ENCODE results near the gene ABCB8. TPM values are rescaled to one million over a fixed set of nuclear protein-coding genes. Genes with fewer than 3 reads are reported as not detected.
A peak's percentile ranks its signal among the peaks of the same experiment; 100 is the strongest.

ABCB8 gene
- total RNA-seq, 1 experiment from 2014 or later = 29.7 TPM

GRCh38 chr7:151045262-151045661 lies 17.0 kb downstream of the ABCB8 start:
- no peak overlapping the region for H3K4me3 ChIP-seq (ENCODE audit: insufficient read depth, low read depth, low read length)
- H3K36me3 ChIP-seq (replicated peaks; ENCODE audit: control insufficient read depth, insufficient read depth, low read length) = no peaks in the 10 kb centered on the region; the same call in 1 of the 2 replicates
- DNase-seq = no peak
- H3K27me3 ChIP-seq (ENCODE audit: control insufficient read depth, insufficient read depth, low read length) = peaks cover 6% of the 10 kb centered on the region

GRCh38 chr7:151045967-151046366 lies 17.7 kb downstream of the ABCB8 start:
- Histone ChIP-seq H3K4me3 (ENCODE audit: insufficient read depth, low read depth, low read length) (no peak overlapping the region), H3K27me3 (ENCODE audit: control insufficient read depth, insufficient read depth, low read length) (peaks cover 12% of the 10 kb centered on the region), H3K36me3 (replicated peaks; ENCODE audit: control insufficient read depth, insufficient read depth, low read length) (no peaks in the 10 kb centered on the region; the same call in 1 of the 2 replicates)
- DNase-seq = no peak

GRCh38 chr7:151046603-151047573 lies 18.6 kb downstream of the ABCB8 start:
- Histone ChIP-seq H3K27me3 (ENCODE audit: control insufficient read depth, insufficient read depth, low read length) (peaks cover 17% of the 10 kb centered on the region), H3K4me3 (ENCODE audit: insufficient read depth, low read depth, low read length) (no peak overlapping the region), H3K36me3 (replicated peaks; ENCODE audit: control insufficient read depth, insufficient read depth, low read length) (no peaks in the 10 kb centered on the region; the same call in 1 of the 2 replicates)
- no peak for DNase-seq

GRCh38 chr7:151047976-151048815 lies 19.9 kb downstream of the ABCB8 start, which contains the start of gene ASIC3:
ASIC3 (plus strand) TSS chr7:151048531; CDS start chr7:151048886, 355 bp downstream.
- no peak for DNase-seq
- H3K4me3 ChIP-seq (ENCODE audit: insufficient read depth, low read depth, low read length) = no peak within 1 kb of the TSS
- H3K36me3 ChIP-seq (replicated peaks; ENCODE audit: control insufficient read depth, insufficient read depth, low read length) = no peaks in the 10 kb centered on the region
- H3K27me3 ChIP-seq (ENCODE audit: control insufficient read depth, insufficient read depth, low read length) = peaks cover 18% of the 10 kb centered on the region

GRCh38 chr7:151048911-151049463 lies 20.7 kb downstream of the ABCB8 start:
- Histone ChIP-seq H3K27me3 (ENCODE audit: control insufficient read depth, insufficient read depth, low read length) (peaks cover 18% of the 10 kb centered on the region), H3K36me3 (replicated peaks; ENCODE audit: control insufficient read depth, insufficient read depth, low read length) (no peaks in the 10 kb centered on the region), H3K4me3 (ENCODE audit: insufficient read depth, low read depth, low read length) (no peak overlapping the region)
- no peak for DNase-seq

- DNase-seq = peak; percentile 95
- H3K27me3 ChIP-seq (ENCODE audit: control insufficient read depth, insufficient read depth, low read length) = peaks cover 18% of the 10 kb centered on the region
- H3K4me3 ChIP-seq (ENCODE audit: insufficient read depth, low read depth, low read length) = peak overlapping the region; percentile 10; the same call in 1 of the 2 replicates
- no peaks in the 10 kb centered on the region for H3K36me3 ChIP-seq (replicated peaks; ENCODE audit: control insufficient read depth, insufficient read depth, low read length)
These were observed 22.9 kb downstream of the ABCB8 start for GRCh38 chr7:151051108-151051507.

GRCh38 chr7:151053096-151053495 lies 24.8 kb downstream of the ABCB8 start:
- Histone ChIP-seq H3K36me3 (replicated peaks; ENCODE audit: control insufficient read depth, insufficient read depth, low read length) (no peaks in the 10 kb centered on the region), H3K4me3 (ENCODE audit: insufficient read depth, low read depth, low read length) (no peak overlapping the region), H3K27me3 (ENCODE audit: control insufficient read depth, insufficient read depth, low read length) (peaks cover 22% of the 10 kb centered on the region)
- no peak for DNase-seq

- no peak overlapping the region for H3K4me3 ChIP-seq (ENCODE audit: insufficient read depth, low read depth, low read length)
- no peak for DNase-seq
- peaks cover 22% of the 10 kb centered on the region for H3K27me3 ChIP-seq (ENCODE audit: control insufficient read depth, insufficient read depth, low read length)
- no peaks in the 10 kb centered on the region for H3K36me3 ChIP-seq (replicated peaks; ENCODE audit: control insufficient read depth, insufficient read depth, low read length)
These were observed 25.5 kb downstream of the ABCB8 start for GRCh38 chr7:151053751-151054150.

- no peak for DNase-seq
- H3K4me3 ChIP-seq (ENCODE audit: insufficient read depth, low read depth, low read length) = no peak overlapping the region
- no peaks in the 10 kb centered on the region for H3K36me3 ChIP-seq (replicated peaks; ENCODE audit: control insufficient read depth, insufficient read depth, low read length)
These were observed 28.0 kb downstream of the ABCB8 start for GRCh38 chr7:151056283-151056665.

GRCh38 chr7:151056666-151057505 lies 28.6 kb downstream of the ABCB8 start:
- peak overlapping the region; percentile 84 for H3K4me3 ChIP-seq (ENCODE audit: insufficient read depth, low read depth, low read length)
- no peaks in the 10 kb centered on the region for H3K36me3 ChIP-seq (replicated peaks; ENCODE audit: control insufficient read depth, insufficient read depth, low read length)
- peaks cover 7% of the 10 kb centered on the region for H3K27me3 ChIP-seq (ENCODE audit: control insufficient read depth, insufficient read depth, low read length)
- peak; percentile 89 for DNase-seq

More at GRCh38 chr7:151056283-151056665, 28.0 kb downstream of the ABCB8 start:
- H3K27me3 ChIP-seq (ENCODE audit: control insufficient read depth, insufficient read depth, low read length) = peaks cover 11% of the 10 kb centered on the region

- Histone ChIP-seq H3K27me3 (ENCODE audit: control insufficient read depth, insufficient read depth, low read length) (peaks cover 7% of the 10 kb centered on the region), H3K4me3 (ENCODE audit: insufficient read depth, low read depth, low read length) (peak within 1 kb of the TSS; percentile 84), H3K36me3 (replicated peaks; ENCODE audit: control insufficient read depth, insufficient read depth, low read length) (no peaks in the 10 kb centered on the region)
- no peak for DNase-seq
These were observed 29.3 kb downstream of the ABCB8 start, which contains the start of gene CDK5 for GRCh38 chr7:151057506-151057988. CDK5 (minus strand) TSS chr7:151057897; CDS start chr7:151057848, 49 bp downstream.

GRCh38 chr7:151057989-151058780 lies 29.9 kb downstream of the ABCB8 start:
- Histone ChIP-seq H3K4me3 (ENCODE audit: insufficient read depth, low read depth, low read length) (peak overlapping the region; percentile 84), H3K36me3 (replicated peaks; ENCODE audit: control insufficient read depth, insufficient read depth, low read length) (no peaks in the 10 kb centered on the region), H3K27me3 (ENCODE audit: control insufficient read depth, insufficient read depth, low read length) (peaks cover 7% of the 10 kb centered on the region)
- peak; percentile 99 for DNase-seq

Measured in H7 (cell line).